HepG2 (cell line): ENCODE measurements around the gene FAM53B. TPM values are rescaled to one million over a fixed set of nuclear protein-coding genes. Genes with fewer than 3 reads are reported as not detected.
"Not testable (repeated sequence)": the region's sequence is repeated elsewhere in the genome, so short reads cannot be mapped to it uniquely, and the experiment has no call there.

ENCODE experiments used
- ATAC-seq: fragments of 200-7000 bp; cut with Tn5 transposase; 3 replicates; pipeline ENCODE4 v1.9.1; 2020; ENCODE audit warnings: mild to moderate bottlenecking, moderate library complexity
- BruUV-seq: library from RNA; stranded (reverse); fragments of 400-500 nt; replicated peaks from 2 replicates; lab custom pipeline; 2021; lab: Mats Ljungman, UMichigan
- CTCF ChIA-PET: fragments of 300-600 bp; formaldehyde crosslinking; extraction: SDS; loops from one replicate; lab custom pipeline; 2021; ENCODE audit warnings: low total read pairs, inconsistent platforms, low intra/inter-chr PET ratio; lab: Yijun Ruan, JAX
- POLR2A ChIA-PET: fragments of 350-600 bp; sonication (Branson Sonifier 250); formaldehyde crosslinking; loops from one replicate; lab custom pipeline; 2020; ENCODE audit warnings: antibody characterized with exemption, inconsistent platforms; lab: Yijun Ruan, JAX
- DNase-seq: peaks from one replicate; pipeline ENCODE4 v3.0.0-alpha.2; 2015; ENCODE audit warnings: low spot score
- FAIRE-seq: peaks from 3 replicates; lab custom pipeline; 2011; peaks lifted over from hg19 to GRCh38; lab: Jason Lieb, UNC
- H2AFZ ChIP-seq: one replicate; pipeline ENCODE4 v1.6.1; 2011; ENCODE audit warnings: low read length, inconsistent platforms
- H3K27ac ChIP-seq: fragments of 300-600 bp; 3 replicates; pipeline ENCODE4 v1.8.0; 2011; ENCODE audit warnings: mixed run types, mild to moderate bottlenecking, mixed read lengths, low read length, inconsistent platforms; ENCODE audit not compliant: insufficient read depth; ENCODE audit errors: extremely low read length
- H3K27me3 ChIP-seq, 2 experiments: fragments of 200-600 bp in 1 of 2; 2 replicates in 1 of 2; 3 replicates in 1 of 2; pipeline versions ENCODE4 v1.6.0 to v1.8.0; 2011; ENCODE audit warnings: low read length in 2 of 2, mild to moderate bottlenecking in 2 of 2, moderate library complexity in 2 of 2, inconsistent platforms in 1 of 2; ENCODE audit not compliant: insufficient read depth in 2 of 2, control insufficient read depth in 1 of 2
- H3K36me3 ChIP-seq, 2 experiments: fragments of 200-600 bp in 1 of 2; replicated peaks in 1 of 2; 2 replicates in 1 of 2; 3 replicates in 1 of 2; pipeline versions ENCODE4 v1.5.1 to v1.8.0; 2011; ENCODE audit warnings: low read length in 2 of 2, inconsistent platforms in 1 of 2; ENCODE audit not compliant: insufficient read depth in 2 of 2, control insufficient read depth in 1 of 2
- H3K4me1 ChIP-seq: 2 replicates; pipeline ENCODE4 v1.5.1; 2012; ENCODE audit warnings: low read length, inconsistent platforms; ENCODE audit not compliant: insufficient read depth
- H3K4me2 ChIP-seq: 2 replicates; pipeline ENCODE4 v1.6.0; 2011; ENCODE audit warnings: low read depth, low read length, inconsistent platforms
- H3K4me3 ChIP-seq, 3 experiments: fragments of 200-600 bp in 1 of 3; sonication (generic), shearing (Covaris generic) in 1 of 3; replicated peaks in 1 of 3; 2 replicates each; pipeline ENCODE4 v1.5.1; 2011 to 2016; ENCODE audit warnings: low read length in 3 of 3, inconsistent platforms in 2 of 3, low read depth in 2 of 3, mild to moderate bottlenecking in 2 of 3, control low read depth in 1 of 3, mixed read lengths in 1 of 3; ENCODE audit not compliant: insufficient read depth in 1 of 3
- H3K79me2 ChIP-seq: one replicate; pipeline ENCODE4 v1.6.1; 2011; ENCODE audit warnings: low read length, inconsistent platforms; ENCODE audit not compliant: insufficient read depth
- H3K9ac ChIP-seq: 2 replicates; pipeline ENCODE4 v1.6.0; 2011; ENCODE audit warnings: mild to moderate bottlenecking, low read depth, low read length, inconsistent platforms; ENCODE audit not compliant: insufficient read depth
- H3K9me3 ChIP-seq: 2 replicates; pipeline ENCODE4 v1.5.1; 2012; ENCODE audit warnings: mild to moderate bottlenecking, low read length
- H4K20me1 ChIP-seq: 2 replicates; pipeline ENCODE4 v1.6.0; 2011; ENCODE audit warnings: inconsistent platforms, mild to moderate bottlenecking, low read length, moderate library complexity; ENCODE audit not compliant: insufficient read depth
- ARID3A ChIP-seq: IDR thresholded peaks from 2 replicates; pipeline ENCODE4 v1.6.1; 2012; ENCODE audit warnings: low read depth, low read length, improper control_type of control experiment
- CTCF ChIP-seq: sonication (generic); formaldehyde crosslinking; IDR thresholded peaks from 2 replicates; pipeline ENCODE4 v1.5.0; 2020; ENCODE audit warnings: mild to moderate bottlenecking, missing genetic modification reagents, moderate library complexity
- DNMT3B ChIP-seq: conservative IDR thresholded peaks from 2 replicates; pipeline ENCODE4 v1.6.1; 2016; ENCODE audit warnings: missing biosample characterization, control low read depth
- EED ChIP-seq: sonication (generic); formaldehyde crosslinking; IDR thresholded peaks from 2 replicates; pipeline ENCODE4 v1.5.0; 2020; ENCODE audit warnings: mild to moderate bottlenecking, missing genetic modification reagents
- KDM5A ChIP-seq: fragments of 200-600 bp; sonication (generic); IDR thresholded peaks from 2 replicates; pipeline ENCODE4 v1.7.0; 2018; ENCODE audit warnings: antibody characterized with exemption, mild to moderate bottlenecking, low read length, borderline replicate concordance
- STAG1 ChIP-seq: sonication (generic); formaldehyde crosslinking; IDR thresholded peaks from 2 replicates; pipeline ENCODE4 v1.4.0; 2020; ENCODE audit warnings: missing genetic modification reagents
- ZIK1 ChIP-seq: sonication (generic); formaldehyde crosslinking; IDR thresholded peaks from 2 replicates; pipeline ENCODE4 v1.5.0; 2020; ENCODE audit warnings: mild to moderate bottlenecking, low read depth, missing genetic modification reagents, borderline replicate concordance
- ZNF577 ChIP-seq: sonication (generic); formaldehyde crosslinking; IDR thresholded peaks from 2 replicates; pipeline ENCODE4 v1.4.0; 2020; ENCODE audit warnings: mild to moderate bottlenecking, low read depth, missing genetic modification reagents, borderline replicate concordance
- WGBS: methylation state at CpG from one replicate; pipeline ENCODE4 v1.1.6; 2017; ENCODE audit warnings: low lambda C conversion rate; 5-methylcytosine and 5-hydroxymethylcytosine counted together
- in situ Hi-C: cut with HindIII; loops from 2 replicates; pipeline ENCODE4 v1.10.0; 2017; ENCODE audit warnings: low pct_unique_long_range_greater_than_20kb; ENCODE audit not compliant: extremely low pct_ligation_motif_present
- intact Hi-C: fragments of 100-400 bp; cut with micrococcal nuclease; formaldehyde crosslinking; loops from one replicate; pipeline ENCODE4 v1.10.0; 2022; ENCODE audit not compliant: unreplicated experiment
- polyA plus RNA-seq, 8 experiments: library from polyadenylated mRNA; depleted of rRNA in 3 of 8; stranded (reverse) in 7 of 8; unstranded in 1 of 8; fragments of >200 nt; fragmentation: Illumina TruSeq in 4 of 8; extraction: Trizol in 4 of 8; gene quantifications; 2 replicates each; pipeline versions ENCODE4 v1.2.1 to v1.2.3, GENCODE V29; 2011 to 2016; ENCODE audit warnings: low read depth in 4 of 8, missing spikeins in 1 of 8, mixed read lengths in 1 of 8; ENCODE audit not compliant: insufficient read depth in 1 of 8
- total RNA-seq, 5 experiments: library from RNA; depleted of rRNA; stranded (reverse); fragments of >200 nt; fragmentation: Illumina TruSeq; extraction: Trizol; gene quantifications; 2 replicates each; pipeline ENCODE4 v1.2.3, GENCODE V29; 2016; ENCODE audit warnings: low read depth in 1 of 5

Gene FAM53B
- total and polyA plus RNA-seq, 2 of the 13 experiments (the other 11 are each of a cell fraction or from before 2014, with no cell fraction given), result 6.4 to 19.3 TPM

- TF ChIP-seq ZIK1 (no peak), DNMT3B (CRISPR knock-in tag) (no peak), ZNF577 (CRISPR knock-in tag) (no peak), KDM5A (no peak)
- TF ChIP-seq, all 625 proteins: peak for 0
These were observed 2.8 kb upstream of the FAM53B start (continued) for GRCh38 chr10:124746992-124747391.

GRCh38 chr10:124746447-124746846, 2.3 kb upstream of the FAM53B start:
- H4K20me1 ChIP-seq, BruUV-seq, POLR2A ChIA-PET, FAIRE-seq, H3K9ac ChIP-seq, in situ Hi-C loops, H3K27ac ChIP-seq, H3K36me3 ChIP-seq, ATAC-seq, H3K4me2 ChIP-seq, intact Hi-C loops, H2AFZ ChIP-seq, H3K27me3 ChIP-seq, H3K4me3 ChIP-seq, H3K79me2 ChIP-seq, DNase-seq, H3K9me3 ChIP-seq: not testable (repeated sequence)
- CTCF ChIA-PET, result interaction anchor here (0.9 to 2.3 kb wide), 2 partner anchors 114 to 206 kb away, joined by 3 to 11 read pairs; no protein-coding TSS in a partner anchor
- WGBS, result 97% methylated on average over 6 of the region's 8 CpGs
- peaks cover 27% of the 10 kb centered on the region for H3K4me1 ChIP-seq

- no TSS peak for BruUV-seq
- Histone ChIP-seq H3K36me3 (peaks cover 2 to 5% of the 10 kb centered on the region in 2 experiments; a peak in 3 of 5 replicates), H3K79me2 (peaks cover 13% of the 10 kb centered on the region), H3K4me2 (peak overlapping the region; percentile 81; the same call in 1 of the 2 replicates), H3K27me3 (no peaks in the 10 kb centered on the region; a peak in 1 of 5 replicates), H2AFZ (no peak overlapping the region), H3K9me3 (no peaks in the 10 kb centered on the region), H4K20me1 (no peaks in the 10 kb centered on the region), H3K27ac (peak overlapping the region; percentile 88), H3K9ac (peak overlapping the region; percentile 65; the same call in 1 of the 2 replicates), H3K4me1 (peaks cover 34% of the 10 kb centered on the region), H3K4me3 (0 out of 6 replicates have a peak overlapping the region, but pooled peaks of 1 of the 3 experiments have one; percentile 59)
- TF ChIP-seq ARID3A (0 out of 2 replicates have a peak, but pooled peaks have one; percentile 39), EED (CRISPR knock-in tag) (no peak), CTCF (CRISPR knock-in tag) (peak; percentile 49), STAG1 (CRISPR knock-in tag) (peak; percentile 68)
- WGBS, result 52% methylated on average over 3 of the region's 3 CpGs
- peak; percentile 60 for FAIRE-seq
- in situ Hi-C loops, result no loop called here
- ATAC-seq, result no peak
- POLR2A ChIA-PET, result no interaction called here
- CTCF ChIA-PET, result interaction anchor here (0.9 to 2.3 kb wide), 4 partner anchors 113 to 216 kb away, joined by 3 to 11 read pairs (median 4); no protein-coding TSS in a partner anchor
- intact Hi-C loops, result loop anchor here (2.0 kb wide), 1 partner anchor 215 kb away; no protein-coding TSS in a partner anchor
- DNase-seq, result peak; percentile 56
These were observed 1.5 kb upstream of the FAM53B start for GRCh38 chr10:124745673-124746072.
